Measurements from ENCODE around the gene EMCN.
"Not testable (repeated sequence)": the region's sequence is repeated elsewhere in the genome, so short reads cannot be mapped to it uniquely, and the experiment has no call there.

Gene EMCN

DNA sequence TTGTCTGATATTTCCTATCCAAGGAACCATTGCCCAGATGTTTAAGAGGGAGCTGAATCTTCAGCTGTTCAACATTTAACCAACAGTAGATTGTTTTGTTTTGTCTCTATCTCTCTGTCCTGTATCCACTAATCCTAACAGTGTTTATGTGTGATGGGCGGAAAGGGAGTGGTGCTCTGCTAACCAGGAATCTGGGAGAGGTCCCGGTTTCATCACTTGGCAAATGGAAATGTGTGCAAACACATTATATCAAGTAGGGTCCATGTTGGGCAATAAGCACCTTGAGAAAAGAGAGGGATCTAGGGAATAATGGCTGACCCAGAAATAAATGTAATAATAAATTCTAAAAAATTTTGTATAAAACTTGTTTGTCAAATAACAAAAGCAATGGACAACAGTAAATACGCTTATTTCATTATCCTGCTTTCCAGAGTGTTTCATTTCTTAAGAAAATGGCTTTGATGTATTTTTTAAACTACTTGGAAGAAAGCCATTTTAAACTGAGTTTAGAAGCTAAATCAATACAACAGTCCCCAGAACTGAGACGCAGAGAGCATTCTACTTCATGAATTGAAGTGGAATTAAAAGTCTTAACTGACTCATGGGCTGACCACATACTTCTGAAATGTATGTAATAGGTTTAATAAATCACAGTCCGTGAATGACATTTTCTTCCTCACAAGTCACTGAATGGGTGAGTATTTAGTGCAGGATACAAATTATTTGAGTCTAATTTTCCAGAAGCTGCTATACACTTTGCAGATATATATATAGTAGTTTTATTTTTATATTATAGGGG lies 55.8 kb downstream of the EMCN start:
- H3K4me3 ChIP-seq (ENCODE audit: low read length), result no peak overlapping the region
- TF ChIP-seq ZNF274 (IDR thresholded peaks at IDR 0.05; ENCODE audit: low read depth, low read length), result no peak

DNA sequence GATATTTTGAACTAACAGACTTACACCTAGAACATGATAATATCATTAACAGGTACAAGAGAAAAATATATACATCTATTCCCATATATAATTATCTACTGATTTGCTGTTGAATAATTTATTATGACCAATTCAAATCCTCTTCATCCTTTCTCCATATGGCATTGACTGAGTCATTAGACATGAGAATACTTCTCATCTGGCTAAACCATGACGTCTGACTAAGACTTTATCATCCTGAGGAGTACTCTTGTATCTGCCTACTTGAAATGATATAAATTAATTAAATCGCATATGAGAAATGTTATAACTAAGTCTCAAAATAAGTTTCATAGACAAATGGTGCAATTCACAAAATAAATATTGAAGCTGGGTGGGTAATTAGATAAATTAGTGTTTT lies 67.4 kb downstream of the EMCN start:
- H3K4me3 ChIP-seq (ENCODE audit: low read length), result no peak overlapping the region
- no peak for TF ChIP-seq ZNF274 (IDR thresholded peaks at IDR 0.05; ENCODE audit: low read depth, low read length)

DNA sequence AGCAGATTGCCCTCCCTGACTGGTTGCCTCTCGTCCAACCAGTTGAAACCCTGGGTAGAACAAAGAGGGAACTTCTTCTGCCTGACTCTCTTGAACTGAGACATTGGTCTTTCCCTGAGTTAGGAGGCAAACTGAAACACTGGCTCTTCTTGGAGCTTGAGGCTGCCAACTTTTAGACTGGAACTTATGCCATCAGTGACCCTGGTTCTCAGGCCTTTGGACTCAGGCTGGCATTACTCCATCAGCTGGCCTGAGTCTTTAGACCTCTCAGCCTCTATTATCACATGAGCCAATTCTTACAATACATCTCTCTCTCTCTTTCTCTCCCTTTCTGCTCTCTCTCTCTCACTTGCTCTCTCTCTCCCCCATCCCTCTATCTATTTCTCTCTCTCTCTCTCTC lies 86.4 kb downstream of the EMCN start:
- H3K4me3 ChIP-seq (ENCODE audit: low read length), result no peak overlapping the region
- TF ChIP-seq ZNF274 (IDR thresholded peaks at IDR 0.05; ENCODE audit: low read depth, low read length), result no peak

DNA sequence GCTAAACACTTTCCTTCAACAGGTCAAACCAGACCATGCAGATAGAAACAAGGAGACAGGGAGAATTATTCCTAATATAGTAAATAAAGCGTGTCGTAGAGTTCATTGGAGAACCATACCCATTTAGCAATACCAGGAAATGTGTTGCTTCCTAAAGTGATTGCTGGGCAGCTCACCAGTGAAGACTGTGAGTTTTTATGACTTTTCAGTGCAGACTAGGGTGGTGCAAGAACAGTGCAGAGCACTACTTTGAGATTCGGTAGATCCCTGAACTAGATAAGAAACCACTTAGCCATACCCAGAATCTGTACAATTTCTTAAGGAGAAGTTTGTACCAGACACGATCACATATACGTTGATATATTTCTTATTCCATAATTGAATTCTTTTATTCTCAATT lies 87.4 kb downstream of the EMCN start:
- no peak for TF ChIP-seq ZNF274 (IDR thresholded peaks at IDR 0.05; ENCODE audit: low read depth, low read length)
- no peak overlapping the region for H3K4me3 ChIP-seq (ENCODE audit: low read length)

DNA sequence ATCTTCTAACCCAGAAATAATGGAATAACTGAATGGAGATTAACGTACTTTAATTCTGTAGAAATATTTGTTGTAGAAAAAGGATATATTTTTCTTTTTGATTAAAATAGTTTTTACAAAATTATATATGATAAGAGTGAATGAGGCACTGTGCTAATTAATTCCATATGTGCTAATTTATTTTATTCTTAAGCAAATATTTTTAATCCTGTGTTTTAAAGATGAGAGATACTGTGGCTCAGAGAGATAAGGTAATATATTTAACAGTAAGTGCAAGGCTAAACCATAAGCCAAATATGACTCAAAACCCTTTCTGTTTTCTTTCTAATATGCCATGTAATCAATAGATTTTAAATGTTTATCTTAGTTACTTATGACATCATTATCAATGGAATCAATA lies 88.2 kb downstream of the EMCN start:
- H3K4me3 ChIP-seq (ENCODE audit: low read length), result no peak overlapping the region
- no peak for TF ChIP-seq ZNF274 (IDR thresholded peaks at IDR 0.05; ENCODE audit: low read depth, low read length)

DNA sequence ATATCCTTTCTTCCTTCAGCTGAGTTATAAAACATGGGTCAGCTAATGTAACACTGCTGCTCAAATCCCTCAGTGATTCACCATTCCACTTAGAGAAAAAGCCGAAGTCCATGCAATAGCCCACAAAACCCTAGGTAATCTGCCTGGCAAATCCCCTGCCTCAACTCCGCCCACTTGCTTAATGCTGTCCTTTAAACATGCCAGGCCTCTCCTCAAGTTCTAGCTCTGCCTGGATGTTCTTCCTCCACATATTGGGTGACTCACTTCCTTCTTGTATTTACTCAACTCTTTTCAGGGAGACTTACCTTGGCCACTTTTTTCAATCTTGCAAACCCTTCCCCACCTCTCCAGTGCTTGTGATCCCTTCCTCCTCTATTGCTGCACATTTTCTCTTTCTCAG lies 89.8 kb downstream of the EMCN start:
- no peak overlapping the region for H3K4me3 ChIP-seq (ENCODE audit: low read length)
- TF ChIP-seq ZNF274 (IDR thresholded peaks at IDR 0.05; ENCODE audit: low read depth, low read length), result no peak

DNA sequence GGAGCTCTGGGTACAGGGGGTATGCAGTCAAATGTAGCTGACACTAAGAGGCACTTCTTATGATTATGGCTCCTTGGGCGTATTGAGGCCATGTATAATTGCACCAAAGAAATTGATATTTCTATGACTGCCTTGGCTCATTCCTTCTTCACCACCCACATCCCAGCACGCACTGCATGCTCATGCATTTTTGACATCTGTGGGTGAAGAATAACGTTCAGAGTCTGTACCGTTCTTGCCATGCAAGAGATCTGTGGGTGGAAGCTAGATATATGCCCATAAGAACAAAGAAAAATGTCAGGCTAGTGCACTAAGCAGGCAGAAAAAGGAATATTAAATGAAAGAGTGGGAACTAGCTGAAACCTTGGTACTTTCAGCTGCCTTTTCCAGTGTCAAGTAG lies 93.4 kb downstream of the EMCN start:
- TF ChIP-seq ZNF274 (IDR thresholded peaks at IDR 0.05; ENCODE audit: low read depth, low read length), result no peak

DNA sequence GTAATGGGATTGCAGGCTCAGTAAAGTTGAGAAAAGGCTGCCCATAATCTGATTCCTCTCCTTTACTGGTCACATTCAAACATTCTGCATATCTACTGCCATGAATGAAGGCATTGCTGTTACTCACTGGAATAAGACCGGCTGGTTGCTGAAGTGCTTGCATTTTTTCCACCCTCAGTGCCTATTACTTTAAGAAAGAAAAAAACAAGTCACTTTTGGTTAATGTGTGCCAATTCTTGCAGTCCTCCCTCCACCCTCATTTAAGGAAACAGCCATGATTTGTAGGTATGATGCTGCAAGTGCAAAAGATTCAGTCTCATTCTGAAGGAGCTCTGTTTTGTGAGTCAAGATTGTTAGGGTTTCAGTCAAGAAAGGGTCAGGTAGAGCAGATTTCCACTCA lies 94.9 kb downstream of the EMCN start:
- no peak overlapping the region for H3K4me3 ChIP-seq (ENCODE audit: low read length)
- no peak for TF ChIP-seq ZNF274 (IDR thresholded peaks at IDR 0.05; ENCODE audit: low read depth, low read length)

More for the DNA sequence above, 93.4 kb downstream of the EMCN start:
- H3K4me3 ChIP-seq (ENCODE audit: low read length), result no peak overlapping the region

DNA sequence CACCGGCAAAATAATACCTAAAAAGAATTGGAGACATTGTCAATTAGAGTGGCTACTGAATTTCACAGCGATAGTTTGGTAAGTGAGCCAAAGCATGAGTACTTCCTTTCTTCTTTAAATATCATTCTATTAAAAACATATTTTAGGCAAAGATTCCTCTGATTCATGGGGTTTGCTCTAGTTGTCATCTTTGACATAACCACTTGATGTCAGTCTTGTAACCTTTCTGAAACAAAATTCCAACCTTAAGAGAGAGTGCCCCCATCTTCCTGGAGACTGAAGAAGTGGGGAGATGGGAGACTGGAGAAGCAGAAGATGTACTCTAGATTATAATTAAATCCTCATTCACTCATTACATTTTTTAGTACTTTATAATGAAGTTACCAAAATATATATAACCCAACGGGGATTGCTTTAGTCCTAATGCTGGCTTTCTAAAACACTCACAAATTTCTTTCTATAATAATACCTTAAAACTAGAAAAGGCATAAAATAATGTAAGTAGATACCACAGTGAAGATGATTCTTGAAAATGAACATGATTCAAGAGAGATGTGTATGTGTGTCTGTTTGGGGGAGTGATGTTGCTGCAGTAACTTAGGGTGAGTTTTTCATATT lies 96.4 kb downstream of the EMCN start:
- no peak overlapping the region for H3K4me3 ChIP-seq (ENCODE audit: low read length)

DNA sequence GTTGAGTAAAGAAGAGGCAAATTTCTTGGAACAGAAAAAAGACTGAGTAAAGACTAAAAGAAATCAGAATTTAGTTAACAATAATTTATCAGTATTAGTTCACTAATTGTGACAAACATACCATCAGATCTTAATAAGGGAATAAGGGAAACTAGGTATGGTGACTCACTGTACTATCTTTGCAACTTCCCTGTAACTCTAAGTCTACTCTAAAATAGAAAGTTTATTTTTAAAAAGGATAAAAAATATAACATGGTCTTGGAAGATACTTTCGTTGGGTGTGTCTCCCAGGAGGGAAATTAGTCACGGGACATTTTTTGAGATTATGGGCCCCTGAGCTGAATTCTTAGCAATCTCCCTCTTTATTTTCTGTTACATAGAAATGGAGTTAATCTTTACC lies 97.3 kb downstream of the EMCN start:
- no peak overlapping the region for H3K4me3 ChIP-seq (ENCODE audit: low read length)
- no peak for TF ChIP-seq ZNF274 (IDR thresholded peaks at IDR 0.05; ENCODE audit: low read depth, low read length)

More for the DNA sequence above, 96.4 kb downstream of the EMCN start:
- no peak for TF ChIP-seq ZNF274 (IDR thresholded peaks at IDR 0.05; ENCODE audit: low read depth, low read length)

DNA sequence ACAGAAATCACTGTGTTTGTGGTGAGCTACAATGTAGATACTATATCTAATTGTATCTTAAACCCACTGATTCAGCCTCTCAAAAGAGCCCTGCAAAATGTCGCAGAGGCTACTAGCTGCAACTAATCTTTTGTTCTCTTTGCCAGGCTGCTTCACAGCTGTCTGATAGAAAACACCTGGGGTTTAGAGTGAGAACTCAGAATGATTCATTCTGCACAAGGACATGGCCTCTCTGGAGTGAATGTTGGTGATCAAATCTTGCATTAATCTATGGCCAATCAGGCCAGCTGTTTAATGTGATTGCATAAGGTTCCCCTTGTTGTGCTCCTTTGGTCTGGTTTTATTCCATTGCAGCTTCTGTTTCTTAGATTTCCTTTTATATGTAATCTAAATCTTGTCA lies 100.3 kb downstream of the EMCN start:
- H3K4me3 ChIP-seq (ENCODE audit: low read length), result no peak overlapping the region
- TF ChIP-seq ZNF274 (IDR thresholded peaks at IDR 0.05; ENCODE audit: low read depth, low read length), result no peak

DNA sequence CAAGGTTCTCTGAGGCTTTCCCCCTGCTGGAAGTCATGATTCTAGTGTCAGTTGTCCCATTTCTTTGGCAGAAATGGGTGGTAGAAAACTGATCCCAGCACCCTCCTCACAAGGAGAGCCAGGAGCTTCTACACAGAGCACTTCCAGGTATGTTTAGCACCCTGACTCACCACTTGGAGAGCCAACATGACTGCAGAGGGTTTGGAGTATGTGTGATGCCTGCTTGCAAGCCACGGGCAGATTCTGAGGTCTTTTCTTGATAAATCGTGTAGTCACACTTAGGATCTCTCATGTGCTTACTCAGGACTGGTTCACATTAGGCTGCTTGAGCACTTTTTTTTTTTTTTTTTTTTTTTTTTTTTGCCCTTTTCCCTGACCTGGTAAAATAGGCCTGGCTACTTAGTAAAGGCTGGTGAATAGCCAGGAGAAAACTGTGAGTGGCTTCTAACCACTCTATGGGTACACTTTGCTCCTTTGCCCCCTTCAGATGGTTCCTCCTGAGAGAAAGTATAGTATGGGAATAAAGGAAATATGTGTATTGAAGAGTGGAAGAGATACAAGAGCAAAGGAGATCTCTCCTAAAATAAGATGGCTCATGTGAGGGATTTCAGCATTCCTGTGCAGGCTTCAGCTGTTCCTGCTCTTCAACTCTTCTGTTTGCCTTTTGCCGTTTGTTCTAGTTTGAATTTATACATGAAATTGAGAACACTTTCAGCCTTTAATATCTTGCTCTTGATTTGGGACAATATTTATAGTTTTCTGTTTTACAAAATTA lies 103.6 kb downstream of the EMCN start:
- H3K4me3 ChIP-seq (ENCODE audit: low read length), result no peak overlapping the region
- TF ChIP-seq ZNF274 (IDR thresholded peaks at IDR 0.05; ENCODE audit: low read depth, low read length), result no peak

DNA sequence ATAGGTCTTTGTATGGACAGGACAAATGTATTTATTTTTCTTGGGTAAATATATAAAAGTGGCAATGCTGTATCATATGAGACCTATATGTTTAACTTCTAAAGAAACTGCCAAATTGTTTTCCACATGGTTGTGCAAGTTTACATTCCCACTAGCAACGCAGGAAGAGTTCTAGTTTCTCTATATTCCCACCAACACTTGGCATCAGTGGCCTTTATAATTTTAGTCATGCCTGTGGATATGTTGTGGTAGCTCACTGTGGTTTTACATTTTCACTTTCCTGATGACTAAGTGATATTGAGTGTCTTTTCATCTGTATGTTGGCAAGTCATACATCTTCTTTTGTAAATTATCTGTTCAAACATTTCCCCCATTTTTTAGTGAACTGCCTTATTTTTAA lies 126.0 kb downstream of the EMCN start:
- H3K4me3 ChIP-seq (ENCODE audit: low read length), result no peak overlapping the region
- TF ChIP-seq ZNF274 (IDR thresholded peaks at IDR 0.05; ENCODE audit: low read depth, low read length), result no peak

DNA sequence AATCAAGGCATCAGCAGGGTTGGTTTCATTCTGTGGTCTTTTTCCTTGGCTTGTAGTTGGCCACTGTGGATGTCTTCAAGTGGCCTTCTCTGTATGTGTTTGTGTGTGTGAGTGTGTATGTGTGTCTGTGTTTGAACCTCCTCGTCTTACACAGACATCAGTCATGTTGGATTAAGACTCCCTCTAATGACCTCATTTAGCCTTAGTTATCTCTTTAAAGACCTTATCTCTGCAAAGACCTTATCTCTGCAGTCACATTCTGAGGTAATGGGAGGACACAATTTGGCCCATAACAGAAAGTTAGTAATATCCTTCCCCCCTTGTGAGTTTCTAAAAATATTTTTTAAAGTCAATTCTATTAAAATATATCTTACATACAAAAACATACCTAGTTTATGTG lies 126.7 kb downstream of the EMCN start:
- no peak overlapping the region for H3K4me3 ChIP-seq (ENCODE audit: low read length)
- no peak for TF ChIP-seq ZNF274 (IDR thresholded peaks at IDR 0.05; ENCODE audit: low read depth, low read length)

DNA sequence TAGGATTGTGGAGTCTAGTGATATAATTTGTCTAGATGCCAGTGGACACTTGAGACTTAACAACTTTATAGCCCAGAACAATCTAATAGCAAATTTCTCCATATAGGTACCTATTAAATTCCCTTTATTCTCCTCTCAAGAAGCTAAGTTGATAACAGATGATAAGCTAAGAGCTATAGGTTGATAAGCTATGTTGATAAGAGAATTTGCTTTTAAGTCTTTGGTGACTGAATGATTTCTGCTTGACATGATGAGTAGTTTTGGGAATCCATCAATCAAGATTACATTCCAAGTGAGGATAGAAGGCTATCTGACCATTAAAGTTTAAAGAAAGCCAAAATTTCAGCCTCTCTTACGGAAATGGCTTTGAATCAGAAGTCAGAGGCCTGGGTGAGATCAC lies 131.6 kb downstream of the EMCN start:
- no peak overlapping the region for H3K4me3 ChIP-seq (ENCODE audit: low read length)
- no peak for TF ChIP-seq ZNF274 (IDR thresholded peaks at IDR 0.05; ENCODE audit: low read depth, low read length)

DNA sequence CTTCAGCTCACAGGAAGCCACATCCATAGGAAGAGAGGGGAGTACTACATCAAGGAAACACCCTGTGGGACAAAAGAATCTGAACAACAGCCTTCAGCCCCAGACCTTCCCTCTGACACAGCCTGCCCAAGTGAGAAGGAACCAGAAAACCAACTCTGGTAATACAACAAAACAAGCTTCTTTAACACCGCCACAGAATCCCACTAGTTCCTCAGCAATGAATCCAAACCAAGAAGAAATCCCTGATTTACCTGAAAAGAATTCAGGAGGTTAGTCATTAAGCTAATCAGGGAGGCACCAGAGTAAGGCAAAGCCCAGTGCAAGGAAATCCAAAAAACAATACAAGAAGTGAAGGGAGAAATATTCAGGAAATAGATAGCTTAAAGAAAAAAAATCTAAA lies 137.4 kb downstream of the EMCN start:
- H3K4me3 ChIP-seq (ENCODE audit: low read length), result not testable (repeated sequence)

Data from GM08714 (cell line).